ENCODE measurements around the gene ROBO1.

ROBO1 gene

DNA sequence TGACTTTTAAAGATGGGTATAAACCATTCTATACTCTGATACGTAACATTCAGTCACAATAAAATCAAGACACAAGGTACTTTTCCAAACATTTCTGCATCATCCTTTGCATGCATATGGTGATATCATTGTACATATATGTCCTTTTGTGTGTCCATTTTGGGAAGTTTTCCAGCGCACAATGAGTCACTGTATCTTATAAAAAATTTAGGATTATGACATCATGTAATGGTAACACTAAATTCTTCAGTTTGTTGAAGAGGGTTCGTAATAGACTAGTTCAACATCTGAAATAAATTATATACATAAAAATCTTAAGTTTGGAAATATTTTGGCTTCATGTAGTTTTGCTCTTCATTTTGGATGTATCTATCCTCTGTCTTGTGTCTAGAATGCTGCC is 480.9 kb downstream of the ROBO1 start:
- no peak overlapping the region for H3K27ac ChIP-seq
- no peak for TF ChIP-seq CTCF (conservative IDR thresholded peaks at IDR 0.05)
- TF ChIP-seq ZFX (IDR thresholded peaks at IDR 0.05) = no peak

DNA sequence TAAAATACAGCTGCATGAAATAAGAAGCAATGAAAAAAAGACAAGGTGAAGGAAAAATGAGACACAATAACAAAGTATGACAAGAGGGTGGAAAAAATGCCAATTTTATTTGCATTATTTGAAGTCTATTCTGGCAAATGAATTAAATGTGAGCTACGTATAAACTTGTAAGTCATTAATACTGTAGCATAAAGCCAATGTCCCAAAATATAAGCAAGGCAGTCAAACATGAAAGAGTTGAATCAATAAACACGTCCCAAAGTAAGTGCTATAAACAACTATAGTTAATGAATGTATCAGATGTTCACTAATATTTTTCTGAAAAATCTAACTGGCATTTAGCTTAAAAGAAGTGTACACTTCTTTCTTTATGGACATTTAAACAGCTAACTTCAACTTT is 481.9 kb downstream of the ROBO1 start:
- TF ChIP-seq ZFX (IDR thresholded peaks at IDR 0.05) (no peak), CTCF (conservative IDR thresholded peaks at IDR 0.05) (no peak)
- no peak overlapping the region for H3K27ac ChIP-seq

GRCh38 chr3:79285380-79285779 is 482.4 kb downstream of the ROBO1 start:
- H3K27ac ChIP-seq = no peak overlapping the region
- no peak for TF ChIP-seq ZFX (IDR thresholded peaks at IDR 0.05)
- TF ChIP-seq CTCF (conservative IDR thresholded peaks at IDR 0.05) = no peak

GRCh38 chr3:79284781-79285180 is 483.0 kb downstream of the ROBO1 start:
- no peak overlapping the region for H3K27ac ChIP-seq
- TF ChIP-seq CTCF (conservative IDR thresholded peaks at IDR 0.05) = no peak
- no peak for TF ChIP-seq ZFX (IDR thresholded peaks at IDR 0.05)

- no peak overlapping the region for H3K27ac ChIP-seq
- TF ChIP-seq CTCF (conservative IDR thresholded peaks at IDR 0.05) (no peak), ZFX (IDR thresholded peaks at IDR 0.05) (no peak)
Observed at GRCh38 chr3:79278681-79279080, 489.1 kb downstream of the ROBO1 start.

DNA sequence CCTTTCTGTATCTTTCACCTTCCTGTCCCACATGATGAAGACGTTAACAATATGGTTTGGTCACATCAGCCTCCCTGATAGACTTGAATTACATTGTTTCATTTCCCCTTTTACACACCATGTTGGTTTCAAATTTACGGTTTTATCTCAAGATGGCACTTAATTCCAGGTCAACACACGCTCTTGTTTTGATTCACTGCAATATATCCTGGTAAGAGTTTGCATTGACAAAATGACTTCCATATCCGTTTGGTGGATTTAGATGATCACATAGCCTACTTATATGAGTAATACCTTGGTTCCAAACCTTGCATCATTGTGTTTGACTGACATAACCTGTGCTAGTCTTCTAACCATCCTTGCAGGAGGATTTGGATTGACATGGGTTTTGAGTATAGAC is 499.4 kb downstream of the ROBO1 start:
- no peak overlapping the region for H3K27ac ChIP-seq
- TF ChIP-seq CTCF (conservative IDR thresholded peaks at IDR 0.05) (no peak), ZFX (IDR thresholded peaks at IDR 0.05) (no peak)

- no peak overlapping the region for H3K27ac ChIP-seq
- peak; percentile 7; the same call in 1 of the 2 replicates for TF ChIP-seq CTCF (conservative IDR thresholded peaks at IDR 0.05)
- TF ChIP-seq ZFX (IDR thresholded peaks at IDR 0.05) = no peak
Observed at GRCh38 chr3:79264892-79265291, 502.9 kb downstream of the ROBO1 start.
